Activated naive CD4-positive, alpha-beta T cell treated with Interleukin-2 at 50 U/mL for 16 hours (primary cell): ENCODE data around the gene CHMP6.

Experiments
- DNase-seq: peaks from one replicate; pipeline ENCODE4 v3.0.0-alpha.2; 2020

CHMP6 gene

DNA sequence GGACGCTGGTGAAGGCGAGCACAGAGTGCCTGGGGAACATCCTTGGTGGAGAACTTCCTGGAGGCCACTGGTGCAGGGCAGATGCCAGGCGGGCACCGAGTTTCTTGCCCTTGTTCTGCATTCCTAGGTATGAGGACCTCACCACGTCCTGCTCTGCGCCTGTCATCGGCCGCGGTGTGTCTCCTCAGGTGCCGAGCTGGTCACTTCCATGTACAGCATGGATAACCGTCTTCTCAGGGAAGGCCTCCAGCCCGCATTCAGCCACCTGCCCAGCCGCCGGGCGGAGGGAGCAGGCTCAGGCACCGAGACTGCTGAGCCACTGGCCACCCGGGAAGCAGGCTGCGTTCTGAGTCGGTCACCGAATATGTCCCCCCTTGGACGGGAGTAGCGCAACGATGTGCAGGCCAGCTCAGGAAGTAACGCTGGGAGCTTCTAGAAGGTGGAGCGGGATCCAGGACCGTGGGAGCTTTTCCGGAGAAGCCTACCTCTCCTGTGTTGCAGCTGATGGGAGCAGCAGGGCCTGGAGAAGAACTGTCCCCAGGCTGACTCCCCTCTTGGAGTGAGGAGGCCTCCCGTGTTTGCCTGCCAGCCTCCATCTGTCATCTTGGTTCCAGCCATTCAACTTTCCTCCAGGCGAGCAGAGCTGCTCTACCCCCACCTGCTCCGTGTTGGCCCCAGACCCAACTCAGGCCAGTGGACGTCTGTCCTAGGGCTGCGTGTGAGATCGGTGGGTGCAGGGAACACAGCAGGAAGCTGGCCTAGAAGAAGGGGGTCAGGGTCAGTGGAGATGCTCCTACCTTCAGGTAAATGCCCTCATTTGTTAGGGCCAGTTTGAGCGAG lies 41.2 kb downstream of the CHMP6 start:
- no peak for DNase-seq

DNA sequence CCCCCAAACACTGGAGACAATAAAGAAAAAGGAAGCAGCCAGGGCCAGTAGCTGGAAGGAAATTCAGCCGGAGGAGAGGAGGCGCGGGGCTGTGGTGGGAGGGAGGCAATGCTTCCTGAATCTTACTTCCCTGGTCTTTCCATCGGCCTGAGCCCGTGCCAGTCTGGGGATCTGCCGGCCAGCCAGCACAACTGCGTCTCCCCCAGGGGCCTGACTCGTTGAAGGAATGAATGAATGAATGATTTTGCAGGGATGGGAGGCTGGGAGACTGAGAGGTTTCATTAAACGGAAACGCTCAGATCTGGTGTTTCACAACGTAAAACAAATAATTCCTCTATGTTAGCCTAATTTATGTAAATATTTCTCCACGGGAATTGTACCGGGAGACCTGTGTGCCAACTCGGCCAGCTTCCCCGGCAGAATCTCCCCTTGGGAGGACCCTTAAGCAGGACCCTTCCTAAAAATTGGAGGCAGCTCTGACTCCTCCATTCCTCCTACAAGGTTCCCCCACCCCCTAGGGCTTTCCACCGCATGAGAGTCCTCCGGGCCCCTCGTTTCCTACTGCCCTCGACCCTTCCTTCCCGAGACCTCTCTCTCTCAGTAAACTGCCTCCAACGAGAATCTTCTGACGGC lies 42.0 kb downstream of the CHMP6 start:
- no peak for DNase-seq

DNA sequence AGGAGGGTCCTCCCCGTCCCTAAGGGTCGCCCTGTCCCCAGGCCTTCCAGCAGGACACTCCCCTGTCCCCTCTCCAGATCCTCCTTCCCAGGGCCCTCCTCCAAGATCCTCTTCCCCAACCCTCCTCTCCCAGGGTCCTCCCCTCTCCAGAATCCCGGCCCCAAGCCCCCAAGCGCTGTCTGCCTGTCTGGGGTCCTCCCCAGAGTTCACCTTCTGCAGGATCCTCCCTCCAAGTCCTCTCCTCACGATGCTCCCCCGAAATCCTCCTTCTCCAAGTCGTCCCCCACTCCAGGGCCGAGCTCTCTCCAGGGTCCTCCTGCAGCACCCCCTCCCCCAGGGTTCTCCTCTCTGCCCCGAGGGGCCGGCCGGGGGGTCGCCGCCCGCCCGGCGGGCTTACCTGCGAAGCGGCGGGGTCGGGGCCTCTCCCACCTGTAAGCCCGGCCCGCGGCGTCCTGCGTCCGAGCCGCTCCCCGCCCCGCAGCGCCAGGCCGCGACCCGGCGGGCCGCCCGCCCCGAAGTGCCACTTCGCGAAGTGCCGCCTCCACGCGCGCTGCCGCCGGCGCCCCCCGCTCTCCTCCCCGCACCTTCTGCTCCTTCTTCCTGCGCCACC lies 42.6 kb downstream of the CHMP6 start:
- DNase-seq: no peak

DNA sequence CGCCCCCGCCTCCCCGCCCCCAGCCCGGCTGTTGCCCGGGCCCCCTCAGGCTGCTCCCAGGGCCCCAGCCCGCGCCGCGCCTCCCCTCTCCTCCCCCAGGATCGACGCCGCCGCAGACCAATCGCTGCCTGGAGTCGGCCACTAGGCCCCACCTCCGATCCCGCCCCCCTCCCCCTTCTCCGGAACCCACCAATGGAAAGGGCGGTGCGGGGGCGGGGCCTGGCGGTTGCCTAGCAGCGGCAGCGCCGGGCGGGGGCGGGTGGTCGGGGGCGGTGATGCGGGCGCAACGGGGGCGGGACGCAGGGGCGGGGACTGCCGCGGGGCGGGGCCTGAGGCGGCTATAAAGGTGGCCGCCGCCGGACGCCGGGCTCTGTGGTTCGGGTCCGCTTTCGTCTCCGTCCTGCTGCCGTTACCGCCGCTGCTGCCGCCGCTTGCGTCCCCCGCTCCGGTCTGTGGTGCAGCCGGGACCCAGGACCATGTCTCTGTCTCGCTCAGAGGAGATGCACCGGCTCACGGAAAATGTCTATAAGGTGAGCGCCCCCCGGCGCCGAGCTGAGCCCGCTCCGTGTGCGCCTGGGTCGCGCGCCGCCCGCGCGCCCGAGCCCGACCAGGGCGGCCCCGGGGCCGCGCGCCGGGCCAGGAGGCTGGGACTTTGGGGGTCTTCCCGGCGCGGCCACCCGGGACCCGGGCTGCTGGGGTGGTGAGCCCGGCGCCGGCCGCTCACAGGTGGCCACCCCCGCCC lies 43.3 kb downstream of the CHMP6 start, which contains the start of gene BAIAP2:
Gene BAIAP2, plus strand, starts transcription at position 373 of the 742 bp plus-strand sequence. Its CDS starts 104 bp downstream, at position 477.
- peak; percentile 95 for DNase-seq

DNA sequence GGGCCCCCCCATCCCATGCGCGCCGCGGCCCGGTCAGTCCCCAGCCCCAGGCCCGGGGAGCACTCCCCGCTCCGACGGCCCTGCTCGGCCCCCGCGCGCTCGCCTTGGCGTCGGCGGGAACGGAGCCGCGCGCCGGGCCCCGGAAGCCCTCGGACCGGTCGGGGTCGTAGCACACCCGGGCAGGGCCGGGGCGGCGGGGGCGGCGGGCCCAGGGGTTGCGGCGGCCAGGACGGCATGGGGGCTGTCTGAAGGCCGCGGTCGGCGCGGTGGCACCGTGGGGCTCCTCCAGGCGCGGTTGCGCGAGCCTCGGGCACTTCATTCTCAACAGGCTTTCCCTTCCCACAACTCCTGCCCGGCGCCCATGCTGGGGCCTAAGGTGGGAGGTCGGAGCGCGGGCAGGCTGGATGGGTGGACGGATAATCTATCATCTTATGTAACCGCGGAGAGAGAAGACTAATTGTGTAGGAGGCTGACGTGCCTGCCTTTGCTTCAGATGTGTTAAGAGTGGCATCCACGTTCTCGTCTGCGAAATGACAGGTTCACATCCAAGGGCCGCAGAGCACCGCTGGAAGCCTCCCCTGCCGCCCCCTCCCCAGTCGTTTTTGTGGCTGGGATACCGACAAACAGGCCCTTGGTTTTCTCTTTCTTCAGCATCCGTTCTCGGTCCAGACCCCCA lies 44.0 kb downstream of the CHMP6 start:
- peak; percentile 13 for DNase-seq

DNA sequence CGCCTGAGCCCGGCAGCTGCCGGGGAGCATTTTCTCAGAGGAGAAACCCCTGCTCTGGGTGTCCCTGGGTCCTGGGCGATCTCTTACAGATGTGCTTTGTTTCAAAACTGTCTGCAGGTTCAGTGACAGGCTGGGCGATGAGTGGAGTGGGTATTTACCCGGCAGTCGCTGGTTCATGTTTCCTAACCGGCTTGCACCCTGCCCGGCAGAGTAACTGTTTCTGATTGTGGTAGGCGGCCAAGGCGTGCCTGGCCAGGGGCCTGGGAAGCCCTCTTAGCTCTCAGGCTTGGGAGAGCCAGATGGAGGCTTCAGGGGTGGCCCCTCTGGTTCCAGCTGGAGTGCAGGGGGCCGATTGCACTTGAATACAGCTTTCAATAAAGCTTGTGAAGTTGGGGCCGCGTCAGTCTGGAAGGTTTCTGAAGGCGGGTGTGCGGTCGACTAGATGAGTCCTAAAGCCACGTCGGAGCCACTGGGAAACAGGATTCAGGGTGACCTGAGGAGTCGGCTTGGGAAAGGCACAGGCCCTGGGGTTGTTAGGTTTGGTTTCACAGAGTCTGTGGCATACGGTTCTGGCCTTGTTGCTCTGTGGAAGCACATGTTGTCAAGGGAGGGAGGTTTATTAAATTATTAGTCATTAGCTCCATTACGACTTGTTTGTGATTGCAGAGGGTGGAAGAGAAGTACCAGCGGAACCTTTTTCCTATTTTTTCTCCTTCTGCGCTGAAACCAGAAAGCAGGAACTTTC lies 44.7 kb downstream of the CHMP6 start:
- DNase-seq: no peak

DNA sequence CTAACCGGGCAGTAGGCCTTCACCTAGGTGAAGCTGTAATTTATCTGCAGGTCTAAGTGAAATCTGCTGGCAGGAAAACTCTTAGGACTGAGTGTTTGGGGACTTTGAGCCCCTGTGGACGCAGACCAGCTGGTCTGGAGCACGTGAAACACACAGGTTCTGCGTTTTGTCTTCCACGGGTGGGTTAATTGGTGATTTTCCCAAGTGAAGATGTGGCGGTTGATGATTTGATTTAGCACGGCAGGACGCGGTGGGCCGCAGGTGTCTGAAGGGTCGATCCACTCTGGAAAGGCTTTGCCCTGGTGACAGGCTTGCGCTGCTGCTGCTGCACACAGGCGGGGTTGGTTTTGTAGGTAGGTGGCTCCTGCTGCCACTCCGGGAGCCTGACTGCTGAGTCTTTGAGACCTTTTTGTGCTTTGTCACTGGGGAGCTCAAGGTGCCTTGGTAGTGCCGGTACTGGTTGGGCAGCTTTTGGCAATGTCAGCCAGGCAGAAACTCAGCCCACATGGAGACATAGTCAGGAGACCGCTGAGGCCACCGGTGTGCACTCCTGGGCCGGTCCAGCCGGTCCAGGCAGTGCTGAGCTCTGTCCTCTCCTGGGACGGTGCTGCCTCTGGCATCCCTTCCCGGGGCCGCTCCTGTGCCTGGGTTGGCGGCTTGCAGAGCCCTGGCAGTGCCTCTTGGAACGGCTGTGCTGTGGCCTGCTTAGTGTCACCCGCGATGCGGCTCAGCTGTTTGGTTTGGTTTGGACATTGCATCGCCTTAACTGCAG lies 45.6 kb downstream of the CHMP6 start:
- no peak for DNase-seq

DNA sequence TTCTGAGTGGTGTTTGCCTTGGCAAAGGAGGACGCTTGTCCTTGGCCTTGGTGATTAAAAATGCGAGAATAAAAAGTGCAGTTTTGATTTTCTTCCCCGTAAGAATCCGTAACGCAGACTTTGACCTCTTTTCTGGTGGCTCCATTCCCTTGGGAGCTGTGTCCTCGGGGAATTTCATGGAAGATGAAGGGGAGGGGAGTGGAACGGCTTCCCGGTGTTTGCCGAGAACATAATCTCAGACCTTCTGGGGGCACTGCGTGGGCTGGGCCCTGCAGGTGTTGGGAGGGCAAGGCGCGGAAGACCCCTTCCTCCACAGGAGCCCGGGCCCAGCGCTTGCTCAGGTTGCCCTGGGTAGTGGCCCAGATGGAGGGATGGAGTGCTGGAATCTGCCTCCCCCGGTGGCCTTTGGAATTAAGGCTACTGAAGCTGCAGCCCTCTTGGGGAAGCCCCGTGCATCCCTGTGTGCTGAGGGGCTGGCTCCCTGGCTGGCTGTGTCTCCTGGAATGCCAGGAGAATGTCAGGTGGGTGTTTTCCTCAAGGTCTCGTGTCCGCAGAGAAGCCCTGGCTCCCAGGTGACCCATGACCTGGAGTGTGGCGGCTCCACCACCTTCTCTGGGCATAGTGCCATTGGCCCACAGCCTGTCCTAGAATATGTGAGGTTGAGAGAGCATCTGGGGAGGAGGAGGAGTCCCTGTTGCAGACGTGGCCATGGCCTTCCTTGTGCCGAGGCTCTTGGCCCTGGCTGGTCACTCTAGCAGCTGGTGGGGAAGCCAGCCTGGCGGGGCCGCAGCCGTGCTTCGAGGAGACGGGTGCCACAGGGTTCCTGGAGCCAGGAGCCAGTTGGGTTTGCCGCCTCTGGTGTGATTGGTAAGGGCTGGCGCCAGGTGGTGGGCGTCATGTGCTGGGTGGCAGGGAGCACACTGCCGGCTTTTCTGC lies 46.4 kb downstream of the CHMP6 start:
- DNase-seq: no peak

DNA sequence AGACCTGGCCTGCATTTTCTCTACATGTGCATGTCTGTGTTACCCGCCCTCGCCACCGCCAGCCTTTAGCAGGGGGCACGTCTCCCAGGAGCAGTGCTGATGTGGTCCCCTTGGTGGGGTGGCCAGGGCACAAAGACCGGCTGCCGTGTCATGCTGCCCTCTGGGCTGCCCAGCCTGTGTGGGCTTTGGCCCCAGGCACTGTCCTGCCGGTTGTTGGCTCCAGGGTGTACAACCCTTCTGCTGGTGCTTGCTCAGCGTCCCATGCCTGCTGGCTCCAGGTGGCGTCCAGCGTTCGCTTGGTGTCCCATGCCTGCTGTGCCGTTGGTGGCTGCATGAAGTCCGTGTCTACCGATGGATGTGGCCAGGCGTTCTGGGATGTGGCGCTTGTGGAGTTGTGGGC lies 47.5 kb downstream of the CHMP6 start:
- DNase-seq: no peak

DNA sequence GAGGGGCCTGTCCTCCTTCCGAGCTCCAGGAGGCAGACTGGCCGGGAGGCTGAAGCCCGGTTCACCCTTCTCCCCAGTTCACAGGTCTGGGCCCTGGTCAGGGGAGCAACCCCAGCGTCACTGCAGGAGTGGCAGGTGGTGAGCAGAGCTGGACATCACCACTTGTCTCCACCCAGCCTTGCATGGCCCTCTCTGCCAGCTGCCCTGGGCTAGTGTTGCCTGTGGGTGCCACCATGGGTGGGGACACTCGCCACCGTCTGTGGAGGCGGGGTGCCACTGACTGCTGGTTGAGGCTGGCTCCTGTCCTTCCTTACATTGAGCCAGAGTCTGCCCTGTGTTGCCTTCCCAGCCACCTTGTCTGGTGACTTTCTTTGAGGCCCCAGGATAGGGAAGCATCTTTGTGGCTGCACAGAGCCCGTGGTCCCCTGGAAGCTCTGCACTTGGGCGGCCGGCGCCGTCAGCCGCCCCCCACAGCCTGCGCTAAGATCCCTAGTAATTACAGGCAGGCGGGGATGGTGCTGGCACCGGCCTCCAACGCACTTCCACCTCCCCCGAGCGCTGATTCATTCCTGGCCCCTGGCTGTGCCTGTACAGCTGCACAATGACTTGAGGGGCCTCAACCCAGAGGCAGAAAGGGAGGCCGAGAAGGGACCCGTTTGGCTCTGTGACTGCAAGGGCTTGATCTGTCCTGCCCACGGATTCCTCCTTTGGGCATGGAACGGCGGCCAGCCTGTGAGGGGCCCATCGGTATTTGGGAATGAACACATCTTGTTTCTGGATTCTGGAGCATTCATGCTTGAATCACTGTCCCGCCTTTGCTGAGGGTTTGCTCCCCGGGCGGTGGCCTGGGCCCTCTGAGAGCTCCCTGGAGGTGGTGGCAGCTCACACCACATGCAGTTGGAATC lies 48.5 kb downstream of the CHMP6 start:
- no peak for DNase-seq

DNA sequence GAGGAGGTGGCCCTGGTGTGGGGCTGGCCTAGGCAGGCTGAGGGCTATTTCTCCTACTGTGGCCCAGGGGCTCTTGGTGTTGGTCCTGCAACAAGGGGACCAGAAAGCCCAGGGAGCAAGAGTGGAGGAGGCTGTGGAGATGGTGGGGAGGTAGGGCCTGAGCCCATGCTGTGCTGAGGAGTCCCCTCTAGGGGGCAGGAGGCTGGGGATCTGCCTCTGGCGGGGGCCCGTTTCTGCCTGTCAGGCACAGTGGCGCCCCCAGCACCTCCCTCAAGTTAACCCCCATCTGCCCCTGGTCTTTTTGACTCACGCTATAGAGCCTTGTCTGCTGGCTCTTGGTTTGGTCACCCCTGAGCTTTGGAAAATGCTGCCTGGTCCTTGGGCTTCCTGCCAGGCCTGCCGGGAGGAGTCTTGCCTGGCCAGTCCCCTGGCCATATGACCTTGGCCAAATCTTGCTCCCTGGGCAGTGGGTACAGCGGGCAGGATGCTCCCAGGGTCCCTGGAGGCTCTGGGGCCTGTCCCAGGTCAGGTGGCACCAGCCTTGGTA lies 49.2 kb downstream of the CHMP6 start:
- DNase-seq: peak; percentile 16

DNA sequence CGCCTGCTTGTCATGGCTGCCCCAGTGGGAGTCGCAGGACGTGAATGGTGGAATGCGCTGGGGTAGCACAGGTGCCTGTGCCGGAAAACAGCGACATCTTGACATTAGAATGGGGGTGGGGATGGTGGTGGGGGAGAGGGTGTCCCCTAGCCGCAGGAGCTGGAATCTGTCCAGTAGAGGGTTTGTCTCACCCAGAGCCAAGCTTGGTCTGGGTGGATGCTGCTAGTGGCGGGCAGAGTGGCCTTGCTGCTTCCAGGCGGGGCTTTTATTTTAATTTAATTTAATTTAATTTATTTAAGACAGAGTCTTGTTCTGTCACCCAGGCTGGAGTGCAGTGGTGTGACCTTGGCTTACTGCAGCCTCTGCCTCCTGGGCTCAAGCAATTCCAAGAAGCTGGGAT lies 51.0 kb downstream of the CHMP6 start:
- DNase-seq: no peak

DNA sequence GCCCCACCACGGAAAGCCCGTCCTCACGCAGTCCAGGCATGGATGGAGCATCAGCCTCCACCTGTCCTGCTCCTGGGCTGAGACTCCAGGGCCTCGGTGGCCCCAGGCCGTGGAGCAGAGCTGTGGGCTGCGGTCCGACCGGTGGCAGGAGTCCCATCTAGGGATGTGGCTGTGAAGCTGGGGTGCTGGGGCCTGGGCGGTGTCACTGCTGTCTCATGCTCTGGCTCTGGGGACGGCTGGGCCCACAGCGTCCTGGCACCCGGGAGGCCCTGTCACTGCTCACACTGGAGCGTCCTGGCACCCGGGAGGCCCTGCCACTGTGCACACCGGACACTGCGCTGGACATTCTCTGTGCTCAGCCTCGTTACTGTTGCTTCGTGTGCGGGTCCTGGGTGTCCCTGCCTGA lies 51.7 kb downstream of the CHMP6 start:
- DNase-seq: no peak

DNA sequence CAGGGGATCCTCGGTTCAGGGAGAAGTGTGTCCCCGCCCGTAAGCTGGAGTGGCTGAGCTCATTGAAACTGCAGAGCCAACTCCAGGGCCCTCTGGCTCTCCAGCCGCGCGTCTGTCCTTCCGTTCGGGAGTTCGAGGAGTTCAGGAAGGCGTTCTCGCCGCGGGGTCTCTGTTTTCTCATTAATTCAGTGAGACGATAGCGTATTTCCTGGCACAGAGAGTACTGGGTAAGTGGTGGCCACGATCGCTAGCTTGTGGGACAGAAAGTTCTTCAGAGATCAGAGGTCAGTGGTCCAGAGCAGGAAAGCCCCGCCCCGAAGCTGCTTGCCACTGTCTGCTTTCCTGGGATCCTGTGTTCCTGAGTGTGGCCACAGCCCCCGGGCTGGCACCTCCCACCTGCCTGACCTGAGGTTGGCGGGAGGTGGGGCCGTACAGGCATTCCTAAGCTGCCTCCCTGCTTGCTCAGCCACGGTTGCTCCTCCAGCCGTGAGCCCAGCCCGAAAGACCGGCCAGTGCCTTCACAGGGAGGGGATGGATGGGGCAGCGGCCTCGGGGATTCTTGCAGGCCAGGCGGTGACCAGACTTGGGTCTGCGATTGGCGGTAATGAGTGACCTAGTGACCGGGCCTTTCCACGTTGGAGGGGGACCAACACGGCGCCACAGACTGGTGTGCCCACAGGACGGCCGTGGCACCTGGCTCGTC lies 52.2 kb downstream of the CHMP6 start:
- DNase-seq: no peak

DNA sequence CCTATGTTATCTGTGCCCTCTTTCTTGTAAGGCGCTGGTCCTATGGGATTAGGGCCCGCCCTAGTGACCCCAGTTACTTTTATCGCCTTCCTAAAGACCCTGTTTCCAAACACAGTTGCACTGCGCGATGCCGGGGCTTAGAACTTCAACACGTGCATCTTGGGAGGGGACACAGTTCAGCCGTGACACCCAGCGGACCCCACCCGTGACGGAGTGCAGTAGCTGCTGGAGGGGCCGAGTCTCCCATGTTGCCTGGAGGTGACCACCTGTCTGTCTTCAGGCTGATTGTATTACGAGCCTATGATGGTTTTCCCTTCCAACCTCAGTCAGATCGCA lies 52.8 kb downstream of the CHMP6 start:
- DNase-seq: no peak

DNA sequence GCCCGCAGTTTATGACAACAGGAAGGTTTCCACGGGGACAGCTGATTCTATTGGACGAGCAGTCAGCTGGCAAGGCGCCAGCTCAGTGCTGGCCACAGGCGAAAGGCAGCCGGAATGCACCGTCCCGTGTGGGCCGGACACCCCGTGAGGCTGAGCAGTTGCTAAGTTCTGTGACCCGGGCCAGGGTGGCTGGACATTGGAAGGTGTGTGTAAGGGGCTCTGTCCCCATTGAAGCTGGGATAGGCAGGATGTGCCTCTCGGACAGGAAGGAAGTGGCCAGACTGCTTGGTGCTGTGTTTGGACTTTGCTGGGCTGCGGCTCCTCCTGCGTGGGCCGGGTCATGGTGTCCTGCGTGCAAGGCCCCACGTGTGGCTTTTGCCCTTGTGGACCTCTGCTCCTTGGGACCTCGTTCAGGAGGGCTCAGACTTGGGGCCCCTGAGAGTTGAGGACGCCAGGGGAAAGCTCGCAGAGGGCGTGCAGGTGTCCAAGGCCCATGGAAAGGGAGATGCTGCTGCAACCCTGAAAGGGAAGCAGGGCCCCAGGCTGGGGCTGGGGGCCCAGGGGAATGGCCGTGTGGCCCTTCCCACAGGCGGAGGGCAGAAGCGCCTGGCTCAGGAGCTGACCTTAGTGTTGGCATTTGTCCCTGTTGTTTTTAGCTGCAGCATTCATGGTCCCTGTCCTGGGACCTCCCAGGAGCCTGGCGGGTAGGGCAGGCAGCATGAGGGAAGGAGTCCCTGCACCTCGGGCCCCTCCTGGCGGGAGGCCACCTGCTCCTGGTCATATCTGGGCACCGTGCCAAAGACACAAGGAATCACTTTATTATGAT lies 53.3 kb downstream of the CHMP6 start:
- DNase-seq: no peak

DNA sequence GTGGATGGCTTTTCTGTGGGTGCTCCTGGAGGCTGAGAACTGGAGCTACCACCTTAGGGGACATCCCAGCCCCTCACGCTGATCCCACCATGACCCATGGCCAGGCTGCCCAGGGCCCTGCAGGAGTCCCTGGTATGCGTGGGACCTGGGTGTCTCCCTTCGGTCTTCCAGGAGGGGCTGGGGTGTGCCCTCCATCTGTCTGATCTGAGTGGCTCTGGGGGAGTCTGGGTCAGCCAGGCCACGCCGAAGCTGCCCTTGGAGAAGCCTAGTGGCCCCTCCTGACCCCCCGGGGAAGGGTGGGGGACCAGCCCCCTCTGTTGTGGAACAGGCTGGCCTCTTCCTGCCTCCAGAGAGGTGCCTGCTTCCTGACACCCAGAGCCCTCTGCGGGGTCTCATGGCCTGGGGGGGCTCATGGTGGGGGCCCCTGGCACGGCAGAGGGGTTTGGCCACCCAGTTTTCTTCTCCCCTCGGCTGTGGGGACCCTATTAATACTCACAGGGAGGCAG lies 54.0 kb downstream of the CHMP6 start:
- no peak for DNase-seq
